ENCODE results near the gene PPBP.

PPBP gene

DNA sequence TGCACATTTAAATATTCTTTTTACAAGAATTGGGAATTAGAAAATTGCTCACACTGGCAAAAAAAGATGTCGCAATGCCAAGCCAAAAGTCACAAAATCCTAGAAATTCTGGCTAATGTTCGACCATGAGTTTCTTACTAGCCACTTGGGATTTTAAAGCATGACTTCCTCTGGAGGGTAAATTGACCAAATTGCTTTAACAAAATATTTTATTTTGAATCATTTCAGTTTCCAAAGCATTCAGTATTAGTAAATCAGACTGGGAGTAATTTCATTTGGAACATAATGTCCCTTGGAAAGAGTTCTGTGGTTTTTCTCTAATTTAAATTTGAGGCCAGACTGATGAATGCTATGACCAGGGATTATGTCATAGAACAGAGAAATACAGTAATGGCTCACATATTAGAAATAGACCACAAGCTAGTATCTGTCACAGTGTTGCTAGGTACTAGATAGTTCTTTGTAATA, 18.1 kb upstream of the PPBP start:
- Histone ChIP-seq H3K9me3 (ENCODE audit: low read depth, low read length) (no peaks in the 10 kb centered on the region), H3K9ac (ENCODE audit: insufficient read length) (no peak overlapping the region)
- no peak for TF ChIP-seq EZH2 (IDR thresholded peaks at IDR 0.05)

DNA sequence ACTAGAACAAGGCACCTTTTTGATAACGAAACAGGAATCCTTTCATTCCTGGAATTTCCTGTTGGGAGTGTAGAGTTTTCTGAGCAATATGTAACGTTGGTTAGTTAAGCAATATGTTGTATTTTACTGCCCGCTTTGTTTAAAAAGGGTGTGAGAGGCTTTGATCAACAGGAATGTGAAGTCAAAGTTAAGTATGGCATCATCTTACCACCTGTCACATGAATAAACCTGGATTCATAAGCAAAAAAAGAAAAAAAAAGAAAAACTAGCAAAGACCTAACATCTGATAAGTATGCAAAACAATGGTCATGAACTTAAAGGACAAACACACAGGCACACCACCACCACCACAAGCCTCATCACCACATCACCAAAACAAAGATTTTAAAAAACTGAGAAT, 17.5 kb upstream of the PPBP start:
- Histone ChIP-seq H3K36me3 (ENCODE audit: insufficient read depth, low read length) (no peaks in the 10 kb centered on the region), H3K9ac (ENCODE audit: insufficient read length) (no peak overlapping the region), H3K9me3 (ENCODE audit: low read depth, low read length) (no peaks in the 10 kb centered on the region), H3K27ac (no peak overlapping the region), H3K4me3 (no peak overlapping the region)
- TF ChIP-seq FOXP2 (optimal IDR thresholded peaks at IDR 0.05; ENCODE audit: control extremely low read depth, extremely low read length, insufficient read depth) (no peak), EZH2 (IDR thresholded peaks at IDR 0.05) (no peak), POLR2AphosphoS5 (IDR thresholded peaks at IDR 0.05; ENCODE audit: borderline replicate concordance, low read depth, low read length) (no peak)
- no peak for DNase-seq (ENCODE audit: low read depth, low spot score)

More for the DNA sequence above, 18.1 kb upstream of the PPBP start:
- DNase-seq (ENCODE audit: low read depth, low spot score): no peak
- H3K27ac ChIP-seq: no peak overlapping the region
- H3K4me3 ChIP-seq: no peak overlapping the region
- no peaks in the 10 kb centered on the region for H3K36me3 ChIP-seq (ENCODE audit: insufficient read depth, low read length)

DNA sequence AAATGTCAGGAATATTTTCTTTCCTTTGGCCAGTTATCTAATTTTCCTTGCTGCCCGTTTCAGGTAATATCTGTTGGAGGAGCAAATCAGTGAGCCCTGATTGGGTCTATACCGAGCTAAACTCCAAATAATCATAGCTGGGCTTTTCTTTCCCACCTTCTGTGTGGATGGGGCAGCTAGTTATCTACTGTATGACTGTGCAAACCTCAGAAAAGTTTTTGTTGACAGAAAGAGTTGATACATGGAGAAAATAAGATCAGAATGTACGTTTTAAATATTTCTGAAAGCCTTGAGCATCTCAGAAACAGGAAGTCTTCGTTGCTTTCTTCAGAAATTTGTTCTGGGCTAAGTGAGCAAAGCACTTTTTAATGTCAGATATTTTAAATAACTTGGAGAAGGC, 16.7 kb upstream of the PPBP start:
- no peak overlapping the region for H3K4me3 ChIP-seq
- no peak for TF ChIP-seq POLR2AphosphoS5 (IDR thresholded peaks at IDR 0.05; ENCODE audit: borderline replicate concordance, low read depth, low read length)
- H3K9ac ChIP-seq (ENCODE audit: insufficient read length): no peak overlapping the region
- no peaks in the 10 kb centered on the region for H3K9me3 ChIP-seq (ENCODE audit: low read depth, low read length)
- no peak overlapping the region for H3K27ac ChIP-seq
- no peak for DNase-seq (ENCODE audit: low read depth, low spot score)
- H3K36me3 ChIP-seq (ENCODE audit: insufficient read depth, low read length): no peaks in the 10 kb centered on the region

DNA sequence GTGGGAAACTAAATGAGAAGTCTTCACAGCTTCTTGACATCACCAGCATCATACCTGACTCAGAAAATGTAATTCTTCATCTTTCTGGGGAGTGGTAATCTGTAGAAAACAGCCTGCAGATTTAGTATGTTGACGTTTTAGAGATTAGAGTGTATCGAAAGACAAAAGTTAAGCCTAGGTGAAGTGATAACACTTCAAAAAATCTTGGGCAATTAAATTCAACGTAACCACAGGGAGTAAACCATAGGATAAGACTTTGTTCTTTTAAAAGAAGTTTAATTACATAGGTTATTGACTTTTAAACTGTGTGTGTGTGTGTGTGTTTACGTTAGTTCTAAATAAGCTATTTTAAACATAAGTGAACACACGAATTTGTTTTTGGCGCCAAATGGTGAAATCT, 12.3 kb upstream of the PPBP start:
- Histone ChIP-seq H3K36me3 (ENCODE audit: insufficient read depth, low read length) (no peaks in the 10 kb centered on the region), H3K27ac (no peak overlapping the region), H3K9me3 (ENCODE audit: low read depth, low read length) (no peaks in the 10 kb centered on the region), H3K9ac (ENCODE audit: insufficient read length) (no peak overlapping the region), H3K4me3 (no peak overlapping the region)
- DNase-seq (ENCODE audit: low read depth, low spot score): no peak
- TF ChIP-seq POLR2AphosphoS5 (IDR thresholded peaks at IDR 0.05; ENCODE audit: borderline replicate concordance, low read depth, low read length) (no peak), FOXP2 (optimal IDR thresholded peaks at IDR 0.05; ENCODE audit: control extremely low read depth, extremely low read length, insufficient read depth) (no peak), EZH2 (IDR thresholded peaks at IDR 0.05) (no peak)

DNA sequence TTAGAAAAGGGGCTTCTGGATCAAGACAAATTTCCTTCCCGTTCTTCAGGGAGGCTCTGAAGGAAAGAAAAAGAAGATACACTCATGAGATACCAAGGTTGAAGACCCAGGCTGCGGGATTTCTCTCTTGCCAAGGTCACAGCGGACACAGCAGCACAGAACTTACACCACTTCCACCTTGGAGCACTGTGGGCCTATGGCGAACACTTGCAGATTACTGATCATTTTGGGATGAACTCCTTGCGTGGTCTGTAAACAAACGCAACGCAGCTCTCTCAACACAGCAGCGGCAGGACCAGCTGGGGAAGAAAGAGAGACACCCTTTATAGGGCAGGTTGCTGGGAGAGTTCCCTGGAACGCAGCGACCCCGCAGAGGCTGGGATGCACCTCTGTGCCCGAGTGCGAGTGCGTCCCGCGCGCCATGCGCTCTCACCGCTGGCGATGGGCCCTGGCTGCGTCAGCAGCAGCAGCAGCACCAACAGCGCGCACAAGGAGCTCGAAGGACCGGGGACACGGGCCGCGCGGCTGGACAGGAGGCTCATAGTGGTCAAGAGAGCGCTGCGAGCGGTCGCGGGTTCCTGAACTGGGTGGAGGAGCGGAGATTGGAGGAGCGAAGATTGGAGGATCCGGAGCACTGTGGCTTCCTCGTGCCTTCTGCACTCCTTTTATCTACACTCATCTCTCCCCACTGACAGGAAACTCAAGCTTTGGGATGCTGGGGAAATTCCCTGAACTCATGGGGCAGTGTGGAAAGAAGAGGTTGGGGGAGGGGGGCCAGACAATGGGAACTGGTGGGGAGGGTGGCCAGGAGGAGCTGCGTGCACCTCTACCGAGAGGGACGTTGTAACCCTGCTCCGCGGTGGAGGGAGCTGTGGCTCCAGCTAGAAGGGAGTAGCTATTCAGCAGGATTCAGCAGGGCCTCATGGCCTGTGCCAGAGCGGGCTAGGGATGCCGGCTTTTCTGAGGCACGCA, 10.3 kb upstream of the PPBP start, which contains the start of gene CXCL5:
CXCL5 (minus strand) TSS at position 638 of the 972 bp plus-strand sequence; CDS start at position 542, 96 bp downstream.
- no peak for DNase-seq (ENCODE audit: low read depth, low spot score)
- Histone ChIP-seq H3K9ac (ENCODE audit: insufficient read length) (no peak within 1 kb of the TSS), H3K9me3 (ENCODE audit: low read depth, low read length) (no peaks in the 10 kb centered on the region), H3K4me3 (no peak within 1 kb of the TSS), H3K36me3 (ENCODE audit: insufficient read depth, low read length) (no peaks in the 10 kb centered on the region), H3K27ac (no peak within 1 kb of the TSS)
- no peak for TF ChIP-seq POLR2AphosphoS5 (IDR thresholded peaks at IDR 0.05; ENCODE audit: borderline replicate concordance, low read depth, low read length)
- TF ChIP-seq EZH2 (IDR thresholded peaks at IDR 0.05): no peak
- no peak for TF ChIP-seq FOXP2 (optimal IDR thresholded peaks at IDR 0.05; ENCODE audit: control extremely low read depth, extremely low read length, insufficient read depth)

DNA sequence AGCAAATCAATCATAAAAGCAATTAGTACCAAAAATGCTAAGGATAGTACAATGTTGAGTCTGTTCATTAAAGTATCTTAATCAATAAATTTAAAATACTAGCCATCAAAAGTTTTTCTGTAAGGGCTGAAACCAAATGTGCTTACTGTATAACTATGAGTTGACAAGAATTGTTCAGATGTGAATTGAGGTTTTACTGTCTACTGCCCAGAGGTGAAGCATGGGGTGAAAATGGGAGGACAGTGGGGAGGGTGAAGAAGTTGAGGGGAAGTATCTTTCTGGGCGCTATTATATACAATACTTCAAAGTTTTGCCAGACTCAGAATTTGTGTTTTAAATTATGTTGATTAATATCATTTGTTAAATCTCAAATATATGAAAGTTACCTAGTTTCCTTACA, 4.1 kb upstream of the PPBP start:
- Histone ChIP-seq H3K9me3 (ENCODE audit: low read depth, low read length) (no peaks in the 10 kb centered on the region), H3K36me3 (ENCODE audit: insufficient read depth, low read length) (no peaks in the 10 kb centered on the region), H3K4me3 (no peak overlapping the region), H3K27ac (no peak overlapping the region), H3K9ac (ENCODE audit: insufficient read length) (no peak overlapping the region)
- DNase-seq (ENCODE audit: low read depth, low spot score): no peak
- TF ChIP-seq FOXP2 (optimal IDR thresholded peaks at IDR 0.05; ENCODE audit: control extremely low read depth, extremely low read length, insufficient read depth) (no peak), POLR2AphosphoS5 (IDR thresholded peaks at IDR 0.05; ENCODE audit: borderline replicate concordance, low read depth, low read length) (no peak), EZH2 (IDR thresholded peaks at IDR 0.05) (no peak)

DNA sequence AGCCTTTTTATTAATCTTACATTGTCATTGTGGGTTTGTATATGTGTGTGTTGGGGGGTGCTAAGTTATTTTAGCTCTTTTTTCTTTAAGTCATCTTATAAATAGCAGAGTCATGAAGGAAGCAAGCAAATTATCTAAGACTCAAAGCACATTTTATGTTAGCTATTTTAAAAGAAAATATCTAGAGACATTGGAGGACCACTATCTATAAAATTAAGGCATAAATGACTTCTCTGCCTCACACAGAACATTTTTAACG, 3.7 kb upstream of the PPBP start:
- TF ChIP-seq FOXP2 (optimal IDR thresholded peaks at IDR 0.05; ENCODE audit: control extremely low read depth, extremely low read length, insufficient read depth) (no peak), EZH2 (IDR thresholded peaks at IDR 0.05) (no peak), POLR2AphosphoS5 (IDR thresholded peaks at IDR 0.05; ENCODE audit: borderline replicate concordance, low read depth, low read length) (no peak)
- H3K9me3 ChIP-seq (ENCODE audit: low read depth, low read length): no peaks in the 10 kb centered on the region
- H3K9ac ChIP-seq (ENCODE audit: insufficient read length): no peak overlapping the region
- no peaks in the 10 kb centered on the region for H3K36me3 ChIP-seq (ENCODE audit: insufficient read depth, low read length)
- no peak overlapping the region for H3K4me3 ChIP-seq
- DNase-seq (ENCODE audit: low read depth, low spot score): no peak
- H3K27ac ChIP-seq: no peak overlapping the region

DNA sequence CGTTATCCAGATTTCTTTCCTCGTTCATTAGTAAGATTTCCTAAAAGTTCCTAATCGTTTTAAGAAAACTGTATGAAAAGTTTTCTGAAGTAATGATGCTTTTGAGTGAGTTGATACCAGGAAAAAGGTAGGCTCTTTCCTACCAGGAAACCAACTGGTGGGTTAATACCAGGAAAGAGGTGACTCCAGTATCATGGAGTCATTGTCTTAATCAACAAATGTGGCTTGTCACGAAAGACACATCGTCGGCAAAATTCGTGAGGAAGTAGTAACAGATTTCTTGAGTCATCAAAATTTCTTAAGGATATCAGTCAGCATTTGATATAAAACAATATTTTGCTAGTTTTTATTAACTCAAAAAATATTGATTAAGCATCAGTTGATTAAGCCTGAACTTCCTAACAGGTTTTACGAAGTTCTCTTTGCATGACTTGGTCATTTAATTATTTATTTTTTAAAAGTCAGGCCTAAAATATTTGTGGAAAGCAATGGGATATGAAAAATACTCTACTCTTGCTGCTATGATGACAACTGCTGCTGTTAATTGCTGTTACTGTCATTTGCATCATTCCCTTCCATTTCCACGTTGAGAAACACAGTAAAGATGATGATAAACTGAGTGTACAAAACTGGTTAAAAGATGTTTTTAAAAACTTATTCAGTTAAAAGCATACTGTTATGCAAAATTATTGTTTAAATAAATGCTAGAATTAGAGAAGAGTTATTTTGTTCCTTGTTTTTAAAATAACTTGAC, 3.2 kb upstream of the PPBP start:
- Histone ChIP-seq H3K36me3 (ENCODE audit: insufficient read depth, low read length) (no peaks in the 10 kb centered on the region), H3K4me3 (no peak overlapping the region), H3K27ac (no peak overlapping the region), H3K9ac (ENCODE audit: insufficient read length) (no peak overlapping the region), H3K9me3 (ENCODE audit: low read depth, low read length) (no peaks in the 10 kb centered on the region)
- TF ChIP-seq FOXP2 (optimal IDR thresholded peaks at IDR 0.05; ENCODE audit: control extremely low read depth, extremely low read length, insufficient read depth): no peak
- TF ChIP-seq EZH2 (IDR thresholded peaks at IDR 0.05): no peak
- TF ChIP-seq POLR2AphosphoS5 (IDR thresholded peaks at IDR 0.05; ENCODE audit: borderline replicate concordance, low read depth, low read length): no peak
- no peak for DNase-seq (ENCODE audit: low read depth, low spot score)
